Neuron (in vitro differentiated cells): ENCODE results near the gene ID2.

Experiments
- H2AFZ ChIP-seq: one replicate; pipeline ENCODE4 v1.6.1; 2013; ENCODE audit warnings: low read depth, mild to moderate bottlenecking, inconsistent platforms, low read length, moderate library complexity
- H3K27me3 ChIP-seq: one replicate; pipeline ENCODE4 v1.6.1; 2013; ENCODE audit warnings: low read length; ENCODE audit not compliant: insufficient read depth
- H3K36me3 ChIP-seq: one replicate; pipeline ENCODE4 v1.6.1; 2013; ENCODE audit warnings: low read length; ENCODE audit not compliant: insufficient read depth
- H3K4me1 ChIP-seq: one replicate; pipeline ENCODE4 v1.6.1; 2013; ENCODE audit warnings: low read length; ENCODE audit not compliant: insufficient read depth
- H3K4me3 ChIP-seq: 2 replicates; pipeline ENCODE4 v1.5.1; 2013; ENCODE audit warnings: mild to moderate bottlenecking, low read length, moderate library complexity
- H3K9me3 ChIP-seq: one replicate; pipeline ENCODE4 v1.6.1; 2013; ENCODE audit warnings: low read length

Gene ID2

GRCh38 chr2:8666581-8666980 is 15.3 kb upstream of the ID2 start:
- Histone ChIP-seq H3K27me3 (no peaks in the 10 kb centered on the region), H3K36me3 (no peaks in the 10 kb centered on the region), H3K4me3 (no peak overlapping the region), H3K4me1 (no peaks in the 10 kb centered on the region), H3K9me3 (peaks cover 3% of the 10 kb centered on the region), H2AFZ (no peak overlapping the region)

GRCh38 chr2:8667896-8668512 is 13.9 kb upstream of the ID2 start:
- Histone ChIP-seq H3K4me3 (no peak overlapping the region), H3K4me1 (no peaks in the 10 kb centered on the region), H2AFZ (no peak overlapping the region), H3K36me3 (no peaks in the 10 kb centered on the region), H3K27me3 (no peaks in the 10 kb centered on the region), H3K9me3 (peaks cover 3% of the 10 kb centered on the region)

- no peak overlapping the region for H3K4me3 ChIP-seq
- no peaks in the 10 kb centered on the region for H3K36me3 ChIP-seq
- H2AFZ ChIP-seq, result no peak overlapping the region
- no peaks in the 10 kb centered on the region for H3K4me1 ChIP-seq
- H3K27me3 ChIP-seq, result no peaks in the 10 kb centered on the region
- peaks cover 8% of the 10 kb centered on the region for H3K9me3 ChIP-seq
Measured at GRCh38 chr2:8669157-8669817, 12.6 kb upstream of the ID2 start.

DNA sequence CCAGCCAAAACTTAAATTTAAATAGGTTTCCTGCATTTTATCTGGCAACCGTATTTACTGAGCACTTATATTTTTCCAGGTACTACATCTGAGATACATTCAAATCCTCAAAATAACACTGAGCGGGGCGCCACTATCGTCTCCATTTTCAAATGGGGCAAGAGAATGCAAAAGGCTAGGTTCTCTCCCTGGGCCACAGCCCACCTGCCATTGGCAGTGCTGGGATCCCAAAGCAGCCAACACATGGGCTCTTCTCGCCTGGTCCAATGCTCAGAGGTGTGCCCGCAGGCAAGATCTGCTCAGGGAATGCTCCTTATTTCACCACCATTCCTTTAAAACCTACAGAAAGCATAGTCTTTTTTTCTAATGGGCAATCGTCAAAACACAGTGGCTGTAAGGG is 11.3 kb upstream of the ID2 start:
- no peak overlapping the region for H3K4me3 ChIP-seq
- H2AFZ ChIP-seq, result no peak overlapping the region
- peaks cover 10% of the 10 kb centered on the region for H3K9me3 ChIP-seq
- H3K36me3 ChIP-seq, result no peaks in the 10 kb centered on the region
- H3K4me1 ChIP-seq, result no peaks in the 10 kb centered on the region
- H3K27me3 ChIP-seq, result no peaks in the 10 kb centered on the region

GRCh38 chr2:8671176-8671575 is 10.7 kb upstream of the ID2 start:
- no peak overlapping the region for H3K4me3 ChIP-seq
- no peaks in the 10 kb centered on the region for H3K4me1 ChIP-seq
- no peaks in the 10 kb centered on the region for H3K27me3 ChIP-seq
- no peaks in the 10 kb centered on the region for H3K36me3 ChIP-seq
- peaks cover 12% of the 10 kb centered on the region for H3K9me3 ChIP-seq
- no peak overlapping the region for H2AFZ ChIP-seq

DNA sequence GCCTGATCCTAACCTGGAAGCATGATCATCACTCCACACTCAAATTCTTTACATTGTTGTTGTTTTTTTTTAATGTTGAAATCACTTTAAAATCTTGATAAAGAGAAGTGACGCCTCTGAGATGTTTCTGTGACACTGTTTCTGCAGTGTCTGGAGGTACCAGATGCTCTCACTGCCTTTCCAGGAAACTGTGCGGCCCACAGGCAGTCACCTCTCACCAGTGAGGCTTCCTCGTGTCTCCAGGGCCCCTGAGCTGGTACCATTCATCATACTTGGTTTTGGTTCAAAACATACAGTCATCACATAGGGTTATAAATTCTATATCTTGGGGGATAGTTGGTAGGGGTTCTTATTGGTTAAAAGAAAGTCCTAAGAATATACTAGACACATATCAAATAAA is 10.1 kb upstream of the ID2 start:
- H2AFZ ChIP-seq, result no peak overlapping the region
- H3K4me3 ChIP-seq, result no peak overlapping the region
- H3K36me3 ChIP-seq, result no peaks in the 10 kb centered on the region
- H3K27me3 ChIP-seq, result no peaks in the 10 kb centered on the region
- H3K4me1 ChIP-seq, result no peaks in the 10 kb centered on the region
- H3K9me3 ChIP-seq, result peaks cover 14% of the 10 kb centered on the region

DNA sequence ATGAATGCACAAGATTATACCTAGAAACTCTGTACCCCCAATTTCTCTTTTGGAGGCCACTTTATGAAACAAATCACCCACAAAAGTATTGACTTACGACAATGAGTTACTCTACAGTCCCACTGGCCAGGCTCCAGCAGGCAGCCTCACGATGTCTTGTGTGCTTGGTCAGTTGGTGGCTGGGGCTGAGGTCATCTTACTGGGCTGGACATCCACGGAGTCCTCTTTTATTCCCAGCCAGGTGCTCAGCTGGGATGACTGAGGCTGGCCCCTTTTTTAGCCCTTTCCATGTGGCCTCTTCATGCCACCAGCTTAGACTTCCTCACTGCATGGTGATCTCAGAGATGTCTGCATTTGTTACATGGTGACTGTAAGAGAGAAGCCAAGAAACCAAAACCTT is 8.9 kb upstream of the ID2 start:
- H3K36me3 ChIP-seq, result no peaks in the 10 kb centered on the region
- no peak overlapping the region for H2AFZ ChIP-seq
- peaks cover 14% of the 10 kb centered on the region for H3K9me3 ChIP-seq
- H3K27me3 ChIP-seq, result no peaks in the 10 kb centered on the region
- peaks cover 8% of the 10 kb centered on the region for H3K4me1 ChIP-seq
- no peak overlapping the region for H3K4me3 ChIP-seq

- Histone ChIP-seq H3K9me3 (peaks cover 12% of the 10 kb centered on the region), H3K27me3 (no peaks in the 10 kb centered on the region), H2AFZ (no peak overlapping the region)
Measured at GRCh38 chr2:8673381-8673780, 8.5 kb upstream of the ID2 start.

GRCh38 chr2:8674420-8675009 is 7.3 kb upstream of the ID2 start:
- Histone ChIP-seq H3K9me3 (peaks cover 11% of the 10 kb centered on the region), H2AFZ (no peak overlapping the region), H3K27me3 (no peaks in the 10 kb centered on the region), H3K4me1 (peaks cover 13% of the 10 kb centered on the region), H3K36me3 (no peaks in the 10 kb centered on the region), H3K4me3 (no peak overlapping the region)

More at GRCh38 chr2:8673381-8673780, 8.5 kb upstream of the ID2 start:
- Histone ChIP-seq H3K4me3 (no peak overlapping the region), H3K36me3 (no peaks in the 10 kb centered on the region), H3K4me1 (peaks cover 9% of the 10 kb centered on the region)

- no peak overlapping the region for H3K4me3 ChIP-seq
- no peaks in the 10 kb centered on the region for H3K36me3 ChIP-seq
- no peak overlapping the region for H2AFZ ChIP-seq
- H3K9me3 ChIP-seq, result peaks cover 11% of the 10 kb centered on the region
- H3K4me1 ChIP-seq, result peaks cover 23% of the 10 kb centered on the region
- no peaks in the 10 kb centered on the region for H3K27me3 ChIP-seq
Measured at GRCh38 chr2:8675543-8675942, 6.3 kb upstream of the ID2 start.

GRCh38 chr2:8676191-8676920 is 5.5 kb upstream of the ID2 start:
- Histone ChIP-seq H3K36me3 (no peaks in the 10 kb centered on the region), H3K4me3 (no peak overlapping the region), H3K9me3 (peaks cover 11% of the 10 kb centered on the region), H3K4me1 (peaks cover 31% of the 10 kb centered on the region), H3K27me3 (no peaks in the 10 kb centered on the region), H2AFZ (no peak overlapping the region)

DNA sequence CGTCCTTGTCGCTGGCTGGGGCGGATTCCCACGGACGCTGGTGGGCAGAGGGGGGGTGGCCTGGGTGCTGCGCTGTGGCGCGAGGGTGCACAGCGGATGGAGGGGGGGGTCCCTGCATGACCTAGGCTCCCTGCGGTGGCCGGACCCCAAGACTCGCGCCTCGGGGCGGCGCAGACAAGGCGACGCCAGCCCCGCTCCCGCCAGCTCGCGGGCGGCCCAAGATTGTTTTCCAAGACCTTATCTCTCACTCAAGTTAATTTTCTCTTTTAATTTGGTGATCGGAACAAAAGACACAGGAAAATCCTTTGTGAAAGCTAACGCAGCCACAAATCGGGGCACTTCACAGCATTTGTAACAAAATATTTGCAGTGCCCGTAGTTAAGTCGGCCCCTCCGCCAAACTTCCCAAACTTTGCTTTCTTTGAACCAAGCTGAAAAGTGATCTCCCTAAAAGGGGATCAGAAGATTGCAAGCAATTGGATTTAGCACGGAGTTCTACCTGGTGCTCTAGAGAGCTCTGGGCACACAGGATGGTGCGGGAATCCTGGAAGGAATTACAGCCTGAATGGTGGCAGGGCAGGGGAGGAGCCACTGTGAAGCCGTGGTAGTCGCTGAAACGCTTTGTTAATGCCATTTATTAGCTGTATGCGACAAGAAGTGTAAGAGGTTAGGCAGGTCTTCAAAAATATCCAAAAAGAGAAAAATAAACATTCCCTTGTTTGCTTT is 4.8 kb upstream of the ID2 start:
- H3K27me3 ChIP-seq, result no peaks in the 10 kb centered on the region

More for the DNA sequence above, 4.8 kb upstream of the ID2 start:
- H2AFZ ChIP-seq, result peak overlapping the region; percentile 65
- peak overlapping the region; percentile 73 for H3K4me3 ChIP-seq
- H3K9me3 ChIP-seq, result peaks cover 11% of the 10 kb centered on the region
- H3K4me1 ChIP-seq, result peaks cover 32% of the 10 kb centered on the region
- no peaks in the 10 kb centered on the region for H3K36me3 ChIP-seq
